A172 (cell line): ENCODE measurements around the gene ATOX1. TPM values are rescaled to one million over a fixed set of nuclear protein-coding genes. Genes with fewer than 3 reads are reported as not detected.

Experiments used
- DNase-seq: peaks from one replicate; pipeline ENCODE4 v3.0.0-alpha.2; 2015; ENCODE audit warnings: low spot score
- total RNA-seq: library from RNA; depleted of rRNA; stranded (reverse); fragments of >200 nt; shearing (Covaris generic); gene quantifications from 2 replicates; pipeline ENCODE4 v1.2.3, GENCODE V29; 2014; rRNA removed

ATOX1 gene
- total RNA-seq, 1 experiment from 2014 or later, result 233 TPM

GRCh38 chr5:151697452-151697851 lies 61.0 kb downstream of the ATOX1 start:
- DNase-seq, result peak; percentile 34

GRCh38 chr5:151696470-151697061 lies 61.9 kb downstream of the ATOX1 start:
- DNase-seq, result peak; percentile 94

- no peak for DNase-seq
These were observed 63.0 kb downstream of the ATOX1 start for GRCh38 chr5:151695464-151695863.

- peak; percentile 55 for DNase-seq
These were observed 64.4 kb downstream of the ATOX1 start for GRCh38 chr5:151694035-151694485.

Other genes starting within 250 kb of the ATOX1 start
- 0.22 and 0.36 TPM in 2 replicates for gene FAT2, start 167.3 kb downstream of the ATOX1 start, total RNA-seq
- gene SPARC, start 71.7 kb downstream of the ATOX1 start, total RNA-seq, result 3,811 and 5,357 TPM in 2 replicates
- 360 and 395 TPM in 2 replicates for gene G3BP1, start 13.3 kb upstream of the ATOX1 start, total RNA-seq
- not detected in 2 replicates for gene GLRA1, start 166.2 kb upstream of the ATOX1 start, total RNA-seq